Esophagus (tissue), 2 donors: ENCODE data around the gene RABGAP1L. TPM values are rescaled to one million over a fixed set of nuclear protein-coding genes. Genes with fewer than 3 reads are reported as not detected.
"Not testable (repeated sequence)": the region's sequence is repeated elsewhere in the genome, so short reads cannot be mapped to it uniquely, and the experiment has no call there.

Source experiments
- H3K27ac ChIP-seq, 2 donors: one replicate each; pipeline ENCODE4 v1.5.1; 2013; ENCODE audit warnings: low read depth in 2 of 2, mild to moderate bottlenecking in 2 of 2, inconsistent platforms in 1 of 2, low read length in 1 of 2, moderate library complexity in 1 of 2
- H3K27me3 ChIP-seq, 2 donors: one replicate each; pipeline ENCODE4 v1.6.1; 2013; ENCODE audit warnings: low read length in 2 of 2, control low read depth in 1 of 2, mild to moderate bottlenecking in 1 of 2; ENCODE audit not compliant: insufficient read depth in 2 of 2, control insufficient read depth in 1 of 2
- H3K36me3 ChIP-seq, 2 donors: one replicate each; pipeline ENCODE4 v1.6.1; 2013; ENCODE audit warnings: low read length in 1 of 2; ENCODE audit not compliant: control insufficient read depth in 2 of 2, insufficient read depth in 2 of 2
- H3K4me1 ChIP-seq, 2 donors: one replicate each; pipeline ENCODE4 v1.6.1; 2013; ENCODE audit warnings: low read length in 1 of 2; ENCODE audit not compliant: control insufficient read depth in 2 of 2, insufficient read depth in 2 of 2
- H3K4me3 ChIP-seq, 2 donors: one replicate each; pipeline ENCODE4 v1.5.1; 2013; ENCODE audit warnings: low read length in 2 of 2, mild to moderate bottlenecking in 2 of 2, low read depth in 1 of 2, moderate library complexity in 1 of 2
- H3K9me3 ChIP-seq, 2 donors: one replicate each; pipeline ENCODE4 v1.6.1; 2013; ENCODE audit warnings: mild to moderate bottlenecking in 2 of 2, low read depth in 1 of 2, low read length in 1 of 2, moderate library complexity in 1 of 2; ENCODE audit not compliant: control insufficient read depth in 2 of 2, insufficient read depth in 1 of 2
- WGBS, 2 donors: extraction: QIAGEN DNeasy Blood & Tissue Kit; methylation state at CpG; one replicate each; pipeline ENCODE4 v1.1.7; 2013; 5-methylcytosine and 5-hydroxymethylcytosine counted together
- polyA plus RNA-seq, 2 donors: library from polyadenylated mRNA; stranded (reverse); fragments of 200-250 nt; gene quantifications; one replicate each; pipeline ENCODE4 v1.2.3, GENCODE V29; 2013
- donor health status: healthy with polysubstance abuse.
- donor health status: Bipolar disorder and iron deficiency.

The RABGAP1L gene
- polyA plus RNA-seq, 2 donors, result 9.2 to 13.0 TPM

DNA sequence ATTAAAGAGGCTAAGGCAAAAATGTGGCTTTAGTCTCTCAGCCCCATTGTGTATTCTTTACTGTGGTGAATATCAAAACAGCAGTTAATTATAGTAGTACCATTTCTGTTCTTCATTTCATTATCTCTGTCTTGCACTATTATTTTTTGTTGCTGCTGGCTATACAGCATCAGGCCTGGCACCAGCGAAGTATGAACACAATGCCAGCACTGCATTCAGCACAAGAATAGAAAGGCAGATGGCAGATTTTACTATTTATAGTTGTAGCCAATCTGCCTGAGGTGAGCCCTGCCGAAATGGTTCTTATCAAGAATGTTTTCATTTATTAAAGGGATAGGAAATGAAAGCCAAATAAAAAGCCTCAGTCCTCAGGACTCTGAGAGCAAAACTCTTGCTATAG lies 360.5 kb downstream of the RABGAP1L start:
- Histone ChIP-seq H3K9me3 (no peaks in the 10 kb centered on the region), H3K27me3 (no peaks in the 10 kb centered on the region), H3K4me1 (no peaks in the 10 kb centered on the region), H3K4me3 (no peak overlapping the region), H3K36me3 (no peaks in the 10 kb centered on the region), H3K27ac (no peak overlapping the region)
- 34 to 38% methylated on average over 2 of the region's 2 CpGs for WGBS, 2 donors

DNA sequence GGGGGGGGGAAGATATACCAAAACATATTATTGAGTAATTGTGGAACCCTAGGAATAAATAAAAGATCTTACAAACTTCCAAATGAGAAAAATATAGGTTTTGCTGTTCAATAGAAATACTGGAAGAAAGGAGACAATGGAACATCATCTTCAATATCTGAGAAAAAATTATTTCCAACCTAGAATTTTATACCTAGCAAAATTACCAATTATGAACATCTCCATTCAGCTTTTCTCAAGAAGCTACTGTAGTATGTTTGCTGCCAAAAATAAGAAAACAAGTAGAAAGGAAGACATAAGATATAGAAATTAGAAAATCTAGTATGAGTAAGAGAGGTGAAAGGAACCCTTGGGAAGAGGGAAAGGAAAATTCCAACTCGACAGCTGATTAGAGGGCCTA lies 372.4 kb downstream of the RABGAP1L start:
- Histone ChIP-seq H3K4me1 (no peaks in the 10 kb centered on the region), H3K27ac (no peak overlapping the region), H3K36me3 (no peaks in the 10 kb centered on the region), H3K27me3 (no peaks in the 10 kb centered on the region), H3K9me3 (peaks cover 9 to 11% of the 10 kb centered on the region in 2 donors), H3K4me3 (no peak overlapping the region)
- WGBS, 2 donors, result 95 to 100% methylated on average over 1 of the region's 1 CpG

DNA sequence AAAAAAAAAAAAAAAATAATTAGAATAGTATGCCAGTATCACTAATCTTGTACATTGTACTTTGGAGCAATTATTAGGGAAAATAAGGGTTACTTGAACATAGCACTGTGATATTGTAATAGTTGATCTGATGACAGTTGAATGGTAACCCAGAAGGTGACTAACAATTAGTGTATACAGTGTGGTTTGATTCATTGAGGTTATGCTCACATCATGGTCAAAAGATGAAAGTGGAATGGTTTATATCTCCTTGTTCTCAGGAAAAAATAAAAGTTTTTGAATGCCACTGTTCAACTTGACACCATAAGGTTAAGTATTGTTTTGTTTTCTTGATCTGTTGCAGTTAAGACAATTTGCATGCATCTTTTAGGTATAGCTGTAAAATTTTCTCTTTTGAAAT lies 375.5 kb downstream of the RABGAP1L start:
- H3K4me3 ChIP-seq, result no peak overlapping the region
- no peaks in the 10 kb centered on the region for H3K4me1 ChIP-seq
- no peaks in the 10 kb centered on the region for H3K36me3 ChIP-seq
- no peaks in the 10 kb centered on the region for H3K27me3 ChIP-seq
- H3K9me3 ChIP-seq, result peaks cover 6 to 7% of the 10 kb centered on the region in 2 donors
- no peak overlapping the region for H3K27ac ChIP-seq

DNA sequence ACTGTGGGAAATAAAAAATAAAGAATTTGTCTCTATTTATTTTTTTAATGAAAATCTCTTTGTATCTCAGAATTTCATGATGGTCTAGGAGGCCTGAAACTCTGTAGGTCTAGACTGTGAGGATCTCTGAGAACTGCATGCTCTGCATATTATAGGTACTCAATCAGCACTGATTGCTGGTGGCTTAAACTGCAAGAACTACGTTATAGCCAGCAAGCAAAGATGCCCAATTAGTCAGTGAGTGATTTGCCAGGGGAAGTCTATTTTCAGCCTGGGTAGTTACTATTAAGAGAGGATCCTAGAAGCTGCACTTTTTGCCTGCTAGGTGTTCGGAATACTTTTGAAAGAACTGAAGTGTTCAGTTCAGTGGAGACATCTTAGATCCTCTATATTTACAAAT lies 375.9 kb downstream of the RABGAP1L start:
- 81 to 92% methylated on average over 2 of the region's 2 CpGs for WGBS, 2 donors
- Histone ChIP-seq H3K9me3 (peaks cover 3% of the 10 kb centered on the region in 2 donors), H3K4me3 (no peak overlapping the region), H3K36me3 (no peaks in the 10 kb centered on the region), H3K4me1 (no peaks in the 10 kb centered on the region), H3K27me3 (no peaks in the 10 kb centered on the region), H3K27ac (no peak overlapping the region)

DNA sequence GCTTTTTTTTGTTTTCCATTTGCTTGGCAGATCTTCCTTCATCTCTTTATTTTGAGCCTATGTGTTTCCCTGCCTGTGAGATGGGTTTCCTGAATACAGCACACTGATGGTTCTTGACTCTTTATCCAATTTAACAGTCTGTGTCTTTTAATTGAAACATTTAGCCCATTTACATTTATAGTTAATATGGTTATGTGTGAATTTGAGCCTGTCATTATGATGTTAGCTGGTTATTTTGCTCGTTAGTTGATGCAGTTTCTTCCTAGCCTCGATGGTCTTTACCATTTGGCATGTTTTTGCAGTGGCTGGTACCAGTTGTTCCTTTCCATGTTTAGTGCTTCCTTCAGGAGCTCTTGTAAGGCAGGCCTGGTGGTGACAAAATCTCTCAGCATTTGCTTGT lies 384.1 kb downstream of the RABGAP1L start:
- H3K4me1 ChIP-seq, H3K36me3 ChIP-seq, H3K4me3 ChIP-seq, H3K9me3 ChIP-seq, H3K27me3 ChIP-seq, H3K27ac ChIP-seq: not testable (repeated sequence)
- WGBS, 2 donors, result 87 to 88% methylated on average over 2 of the region's 2 CpGs

DNA sequence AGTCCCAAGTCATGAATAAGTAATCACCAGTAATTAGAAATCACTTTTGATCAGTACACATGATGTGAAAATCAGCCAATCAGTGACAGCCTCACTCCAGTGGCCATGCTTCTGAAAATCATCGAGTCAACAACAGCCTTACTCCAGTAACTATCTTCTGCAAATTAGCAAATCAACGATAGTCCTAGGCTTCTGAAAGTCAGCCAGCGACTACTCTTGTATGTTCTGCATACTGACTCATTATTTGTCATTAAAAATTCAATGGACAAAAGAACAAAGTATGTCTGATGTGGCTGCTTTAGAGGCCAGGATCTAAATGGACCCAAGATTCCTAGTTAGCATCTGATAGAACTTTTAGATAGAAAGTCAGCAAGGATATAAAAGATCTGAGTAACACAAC lies 391.0 kb downstream of the RABGAP1L start:
- WGBS, 2 donors, result 83 to 90% methylated on average over 3 of the region's 3 CpGs
- Histone ChIP-seq H3K27ac (no peak overlapping the region), H3K4me1 (no peaks in the 10 kb centered on the region), H3K27me3 (no peaks in the 10 kb centered on the region), H3K9me3 (no peaks in the 10 kb centered on the region), H3K4me3 (no peak overlapping the region), H3K36me3 (no peaks in the 10 kb centered on the region)

DNA sequence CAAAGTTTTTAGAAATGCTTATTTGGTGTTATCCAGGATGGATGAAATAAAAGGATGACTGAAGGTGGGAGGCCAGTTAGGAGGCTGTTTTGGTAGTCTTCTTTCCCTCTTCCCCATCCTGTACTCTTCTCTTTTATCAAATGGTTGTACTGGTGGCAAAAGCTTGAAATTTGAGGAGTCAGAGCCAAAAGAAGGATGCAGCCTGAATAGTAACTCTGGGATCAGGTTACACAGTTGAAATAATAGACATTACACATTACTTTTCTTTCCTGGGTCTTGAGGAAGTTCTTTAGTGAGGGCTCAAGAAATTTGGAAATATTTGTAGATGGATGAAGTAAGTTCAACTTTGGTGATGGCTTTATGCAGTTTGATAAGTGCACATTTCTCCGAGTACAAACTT lies 397.1 kb downstream of the RABGAP1L start:
- 51 to 96% methylated on average over 1 of the region's 1 CpG for WGBS, 2 donors
- H3K4me1 ChIP-seq, result no peaks in the 10 kb centered on the region
- no peak overlapping the region for H3K27ac ChIP-seq
- no peak overlapping the region for H3K4me3 ChIP-seq
- no peaks in the 10 kb centered on the region for H3K36me3 ChIP-seq
- no peaks in the 10 kb centered on the region for H3K9me3 ChIP-seq
- no peaks in the 10 kb centered on the region for H3K27me3 ChIP-seq

DNA sequence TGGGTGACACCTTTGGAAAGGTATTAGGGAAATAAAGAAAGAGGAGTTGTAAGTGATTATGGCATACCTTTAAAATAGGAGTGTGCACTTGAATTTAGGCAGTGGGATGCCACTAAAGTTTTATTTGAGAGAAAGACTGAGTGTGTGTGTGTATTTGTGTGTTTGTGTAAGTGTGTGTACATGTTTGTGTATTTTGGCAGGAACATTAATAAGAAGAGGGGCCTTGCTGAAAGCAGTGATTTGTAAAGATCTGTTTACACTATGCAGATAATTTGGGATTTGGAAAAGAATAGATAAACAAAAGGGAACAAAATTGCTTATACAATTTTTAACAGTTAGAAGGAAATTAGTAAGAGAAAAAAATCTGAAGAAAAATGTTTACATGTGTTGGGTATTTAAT lies 409.2 kb downstream of the RABGAP1L start:
- Histone ChIP-seq H3K9me3 (no peaks in the 10 kb centered on the region), H3K4me1 (no peaks in the 10 kb centered on the region), H3K27me3 (no peaks in the 10 kb centered on the region), H3K36me3 (no peaks in the 10 kb centered on the region), H3K27ac (no peak overlapping the region), H3K4me3 (no peak overlapping the region)

DNA sequence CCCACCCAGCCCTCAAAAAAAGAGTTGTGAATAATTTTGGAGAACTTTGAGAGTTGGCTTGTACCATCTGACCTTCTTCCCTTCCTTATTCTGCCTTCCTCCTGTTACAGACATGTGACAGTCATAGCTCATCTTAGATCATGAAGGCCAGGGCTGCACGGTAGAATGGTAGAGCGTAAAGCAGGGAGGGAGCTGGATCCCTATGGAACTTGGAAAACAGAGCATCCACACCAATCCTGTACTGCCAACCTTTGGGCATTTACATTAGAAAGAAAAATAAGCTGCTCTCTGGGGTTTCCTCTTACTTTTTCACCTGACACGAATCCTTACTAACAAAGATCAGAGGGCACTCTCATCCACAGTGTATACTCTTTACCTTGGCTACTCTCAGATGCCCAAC lies 409.9 kb downstream of the RABGAP1L start:
- no peak overlapping the region for H3K4me3 ChIP-seq

DNA sequence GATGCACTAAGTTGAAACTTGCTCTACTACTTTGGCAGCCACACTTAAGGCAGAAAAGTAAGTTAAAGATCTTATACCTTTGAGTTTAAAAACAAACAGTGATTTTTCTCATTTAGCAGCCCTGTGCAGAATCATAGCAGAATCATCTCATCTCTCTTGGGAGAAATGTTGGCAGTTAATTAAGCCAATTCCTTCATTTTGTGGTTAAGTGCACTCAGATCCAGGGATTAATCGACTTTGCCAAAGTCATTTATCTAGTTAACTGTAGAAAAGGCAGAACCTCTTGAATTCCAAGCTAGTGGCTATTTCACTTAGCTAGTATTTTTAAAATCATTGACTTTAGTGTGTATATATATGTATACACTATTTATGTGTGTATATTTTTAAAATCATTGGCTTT lies 413.5 kb downstream of the RABGAP1L start:
- 74 to 81% methylated on average over 1 of the region's 1 CpG for WGBS, 2 donors
- Histone ChIP-seq H3K4me1 (no peaks in the 10 kb centered on the region), H3K36me3 (no peaks in the 10 kb centered on the region), H3K9me3 (peaks cover 0 to 3% of the 10 kb centered on the region in 2 donors), H3K27me3 (no peaks in the 10 kb centered on the region), H3K4me3 (no peak overlapping the region), H3K27ac (no peak overlapping the region)

More for the DNA sequence above, 409.9 kb downstream of the RABGAP1L start:
- WGBS, 2 donors, result 85 to 89% methylated on average over 3 of the region's 3 CpGs
- H3K27ac ChIP-seq, result no peak overlapping the region
- H3K36me3 ChIP-seq, result no peaks in the 10 kb centered on the region
- H3K9me3 ChIP-seq, result no peaks in the 10 kb centered on the region
- H3K27me3 ChIP-seq, result no peaks in the 10 kb centered on the region
- H3K4me1 ChIP-seq, result no peaks in the 10 kb centered on the region
